SK-N-SH (cell line): ENCODE results near the gene DPF3. TPM values are rescaled to one million over a fixed set of nuclear protein-coding genes. Genes with fewer than 3 reads are reported as not detected.

Source experiments
- CTCF ChIA-PET: fragments of 300-600, 350-600 bp; formaldehyde crosslinking; extraction: SDS; loops from one replicate; lab custom pipeline; 2021; lab: Yijun Ruan, JAX
- POLR2A ChIA-PET: fragments of 350-600 bp; sonication (Branson Sonifier 250); formaldehyde crosslinking; extraction: SDS; loops from one replicate; lab custom pipeline; 2020; ENCODE audit warnings: antibody characterized with exemption, inconsistent platforms; lab: Yijun Ruan, JAX
- DNase-seq: peaks from one replicate; pipeline ENCODE4 v3.0.0; 2012
- H2AFZ ChIP-seq: fragments of 200-600 bp; sonication (generic); 2 replicates; pipeline ENCODE4 v1.8.1; 2016; ENCODE audit warnings: antibody characterized with exemption, mild to moderate bottlenecking, low read depth
- H3F3A ChIP-seq: fragments of 200-600 bp; sonication (generic); replicated peaks from 2 replicates; pipeline ENCODE3; 2016; ENCODE audit warnings: antibody characterized with exemption, mild to moderate bottlenecking; ENCODE audit not compliant: insufficient read depth
- H3K27ac ChIP-seq, 2 experiments: fragments of 200-500 bp in 1 of 2; fragments of 200-600 bp in 1 of 2; sonication (Bioruptor generic) in 1 of 2; sonication (generic), shearing (Covaris generic) in 1 of 2; 2 replicates each; pipeline versions ENCODE4 v1.5.1 to v1.6.1; 2014 to 2016; ENCODE audit warnings: low read depth in 2 of 2, inconsistent platforms in 1 of 2, low read length in 1 of 2, mild to moderate bottlenecking in 1 of 2, mixed read lengths in 1 of 2
- H3K27me3 ChIP-seq: fragments of 200-600 bp; sonication (generic), shearing (Covaris generic); 2 replicates; pipeline ENCODE4 v1.6.1; 2016; ENCODE audit warnings: mixed run types; ENCODE audit not compliant: insufficient read depth
- H3K36me3 ChIP-seq, 2 experiments: fragments of 200-500 bp in 1 of 2; fragments of 200-600 bp in 1 of 2; sonication (Bioruptor generic) in 1 of 2; sonication (generic) in 1 of 2; replicated peaks in 1 of 2; 2 replicates each; pipeline versions ENCODE3 to v1.5.1; 2014 to 2016; ENCODE audit warnings: low read length in 1 of 2, mild to moderate bottlenecking in 1 of 2; ENCODE audit not compliant: insufficient read depth in 2 of 2, control insufficient read depth in 1 of 2
- H3K4me1 ChIP-seq, 2 experiments: fragments of 200-500 bp in 1 of 2; fragments of 200-600 bp in 1 of 2; sonication (Bioruptor generic) in 1 of 2; sonication (generic), shearing (Covaris generic) in 1 of 2; 2 replicates each; pipeline versions ENCODE4 v1.5.1 to v1.6.1; 2014 to 2016; ENCODE audit warnings: low read depth in 1 of 2, low read length in 1 of 2, mixed run types in 1 of 2; ENCODE audit not compliant: insufficient read depth in 2 of 2, control insufficient read depth in 1 of 2
- H3K4me2 ChIP-seq: fragments of 200-600 bp; sonication (generic), shearing (Covaris generic); 2 replicates; pipeline ENCODE4 v1.6.1; 2017; ENCODE audit warnings: mixed run types
- H3K4me3 ChIP-seq, 2 experiments: fragments of 200-500 bp in 1 of 2; fragments of 200-600 bp in 1 of 2; sonication (Bioruptor generic) in 1 of 2; sonication (generic), shearing (Covaris generic) in 1 of 2; 2 replicates each; pipeline versions ENCODE4 v1.5.1 to v1.8.1; 2014 to 2016; ENCODE audit warnings: low read depth in 2 of 2, inconsistent platforms in 1 of 2, low read length in 1 of 2, mild to moderate bottlenecking in 1 of 2, mixed read lengths in 1 of 2, moderate library complexity in 1 of 2
- H3K79me2 ChIP-seq: fragments of 200-600 bp; sonication (generic); 2 replicates; pipeline ENCODE4 v1.8.1; 2017; ENCODE audit warnings: mild to moderate bottlenecking; ENCODE audit not compliant: insufficient read depth
- H3K9ac ChIP-seq: fragments of 200-600 bp; sonication (generic); 2 replicates; pipeline ENCODE4 v1.6.1; 2017; ENCODE audit warnings: mixed run types
- H3K9me2 ChIP-seq: fragments of 200-600 bp; sonication (generic); 2 replicates; pipeline ENCODE4 v1.6.1; 2017; ENCODE audit warnings: mixed run types
- H3K9me3 ChIP-seq: fragments of 200-600 bp; sonication (generic); 2 replicates; pipeline ENCODE4 v1.6.1; 2017; ENCODE audit warnings: mixed run types, mild to moderate bottlenecking, moderate library complexity
- H4K20me1 ChIP-seq: fragments of 200-600 bp; sonication (generic); 2 replicates; pipeline ENCODE4 v1.6.1; 2017; ENCODE audit warnings: mild to moderate bottlenecking, mixed run types; ENCODE audit not compliant: insufficient read depth
- ELF1 ChIP-seq: IDR thresholded peaks from 2 replicates; pipeline ENCODE4 v1.4.0; 2012
- EP300 ChIP-seq, 2 experiments: IDR thresholded peaks; 2 replicates each; pipeline versions ENCODE4 v1.4.0 to v1.6.1; 2012; ENCODE audit warnings: borderline replicate concordance in 1 of 2, low read depth in 1 of 2, low read length in 1 of 2
- FOXJ3 ChIP-seq: sonication (generic); formaldehyde crosslinking; IDR thresholded peaks from 2 replicates; pipeline ENCODE4 v1.5.1; 2020; ENCODE audit warnings: mild to moderate bottlenecking, missing genetic modification reagents
- FOXM1 ChIP-seq: IDR thresholded peaks from 2 replicates; pipeline ENCODE4 v1.4.0; 2012; ENCODE audit warnings: low read depth, mild to moderate bottlenecking
- GATA2 ChIP-seq: sonication (generic); formaldehyde crosslinking; IDR thresholded peaks from 2 replicates; pipeline ENCODE4 v1.5.0; 2020; ENCODE audit warnings: mild to moderate bottlenecking, missing genetic modification reagents
- MEF2A ChIP-seq: IDR thresholded peaks from 2 replicates; pipeline ENCODE4 v1.4.0; 2012; ENCODE audit warnings: low read depth, borderline replicate concordance
- POLR2AphosphoS5 ChIP-seq: IDR thresholded peaks from 2 replicates; pipeline ENCODE4 v1.6.1; 2012; ENCODE audit warnings: low read depth, low read length
- SMC3 ChIP-seq: IDR thresholded peaks from 2 replicates; pipeline ENCODE4 v1.6.1; 2012; ENCODE audit warnings: low read depth, low read length, improper control_type of control experiment
- YY1 ChIP-seq: IDR thresholded peaks from 2 replicates; pipeline ENCODE4 v1.4.0; 2012; ENCODE audit warnings: low read depth, mild to moderate bottlenecking
- WGBS: methylation state at CpG from one replicate; pipeline ENCODE4 v1.1.6; 2017; ENCODE audit warnings: low lambda C conversion rate; 5-methylcytosine and 5-hydroxymethylcytosine counted together
- polyA plus RNA-seq, 3 experiments: library from polyadenylated mRNA; depleted of rRNA; stranded (reverse); fragments of >200 nt; gene quantifications; 2 replicates each; pipeline ENCODE4 v1.2.3, GENCODE V29; 2012
- TF ChIP-seq, protein P1 (sequence below): IDR thresholded peaks from 2 replicates; pipeline ENCODE4 v1.6.1; 2012; ENCODE audit warnings: mild to moderate bottlenecking, low read depth, low read length, moderate library complexity
- TF ChIP-seq, protein P2 (sequence below): fragments of 150-350 bp; IDR thresholded peaks from 2 replicates; pipeline ENCODE4 v1.6.1; 2017; ENCODE audit warnings: antibody characterized with exemption, low read length, low read depth, borderline replicate concordance
- TF ChIP-seq, protein P3 (sequence below): fragments of 200-600 bp; sonication (generic); IDR thresholded peaks from 2 replicates; pipeline ENCODE4 v1.6.1; 2017; ENCODE audit warnings: antibody characterized with exemption, mild to moderate bottlenecking, moderate library complexity

The DPF3 gene
- polyA plus RNA-seq, 1 of the 3 experiments (the other 2 are of a cell fraction), result 2.8 TPM

DNA sequence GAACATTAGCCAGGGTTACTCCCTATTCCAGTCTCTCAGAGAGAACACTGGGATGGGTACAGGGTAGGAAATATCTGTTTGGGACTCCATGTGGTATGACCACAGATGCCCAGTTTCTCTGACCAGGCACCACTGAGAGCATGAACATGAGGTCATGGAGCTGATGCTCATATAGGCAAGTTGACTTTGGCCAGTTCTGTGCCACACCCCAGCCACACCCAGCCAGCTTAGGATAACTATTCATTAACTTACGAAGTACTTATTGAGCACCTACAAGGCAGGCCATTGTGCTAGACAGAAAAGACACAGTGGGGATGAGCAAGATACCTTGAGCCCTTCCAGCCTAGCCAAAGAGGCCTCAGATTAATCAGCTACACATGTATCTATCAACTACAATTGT is 262.5 kb downstream of the DPF3 start:
- no peak overlapping the region for H3K4me2 ChIP-seq
- H3K4me3 ChIP-seq, result no peak overlapping the region
- no peaks in the 10 kb centered on the region for H3K79me2 ChIP-seq
- 83% methylated on average over 1 of the region's 1 CpG for WGBS
- no peaks in the 10 kb centered on the region for H4K20me1 ChIP-seq
- CTCF ChIA-PET, result no interaction called here
- H2AFZ ChIP-seq, result no peak overlapping the region
- TF ChIP-seq, protein P1, sequence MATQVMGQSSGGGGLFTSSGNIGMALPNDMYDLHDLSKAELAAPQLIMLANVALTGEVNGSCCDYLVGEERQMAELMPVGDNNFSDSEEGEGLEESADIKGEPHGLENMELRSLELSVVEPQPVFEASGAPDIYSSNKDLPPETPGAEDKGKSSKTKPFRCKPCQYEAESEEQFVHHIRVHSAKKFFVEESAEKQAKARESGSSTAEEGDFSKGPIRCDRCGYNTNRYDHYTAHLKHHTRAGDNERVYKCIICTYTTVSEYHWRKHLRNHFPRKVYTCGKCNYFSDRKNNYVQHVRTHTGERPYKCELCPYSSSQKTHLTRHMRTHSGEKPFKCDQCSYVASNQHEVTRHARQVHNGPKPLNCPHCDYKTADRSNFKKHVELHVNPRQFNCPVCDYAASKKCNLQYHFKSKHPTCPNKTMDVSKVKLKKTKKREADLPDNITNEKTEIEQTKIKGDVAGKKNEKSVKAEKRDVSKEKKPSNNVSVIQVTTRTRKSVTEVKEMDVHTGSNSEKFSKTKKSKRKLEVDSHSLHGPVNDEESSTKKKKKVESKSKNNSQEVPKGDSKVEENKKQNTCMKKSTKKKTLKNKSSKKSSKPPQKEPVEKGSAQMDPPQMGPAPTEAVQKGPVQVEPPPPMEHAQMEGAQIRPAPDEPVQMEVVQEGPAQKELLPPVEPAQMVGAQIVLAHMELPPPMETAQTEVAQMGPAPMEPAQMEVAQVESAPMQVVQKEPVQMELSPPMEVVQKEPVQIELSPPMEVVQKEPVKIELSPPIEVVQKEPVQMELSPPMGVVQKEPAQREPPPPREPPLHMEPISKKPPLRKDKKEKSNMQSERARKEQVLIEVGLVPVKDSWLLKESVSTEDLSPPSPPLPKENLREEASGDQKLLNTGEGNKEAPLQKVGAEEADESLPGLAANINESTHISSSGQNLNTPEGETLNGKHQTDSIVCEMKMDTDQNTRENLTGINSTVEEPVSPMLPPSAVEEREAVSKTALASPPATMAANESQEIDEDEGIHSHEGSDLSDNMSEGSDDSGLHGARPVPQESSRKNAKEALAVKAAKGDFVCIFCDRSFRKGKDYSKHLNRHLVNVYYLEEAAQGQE, result no peak
- TF ChIP-seq FOXM1 (no peak), SMC3 (no peak), GATA2 (CRISPR knock-in tag) (no peak), YY1 (no peak)
- TF ChIP-seq, protein P2, sequence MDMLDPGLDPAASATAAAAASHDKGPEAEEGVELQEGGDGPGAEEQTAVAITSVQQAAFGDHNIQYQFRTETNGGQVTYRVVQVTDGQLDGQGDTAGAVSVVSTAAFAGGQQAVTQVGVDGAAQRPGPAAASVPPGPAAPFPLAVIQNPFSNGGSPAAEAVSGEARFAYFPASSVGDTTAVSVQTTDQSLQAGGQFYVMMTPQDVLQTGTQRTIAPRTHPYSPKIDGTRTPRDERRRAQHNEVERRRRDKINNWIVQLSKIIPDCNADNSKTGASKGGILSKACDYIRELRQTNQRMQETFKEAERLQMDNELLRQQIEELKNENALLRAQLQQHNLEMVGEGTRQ, result no peak
- H3K4me1 ChIP-seq, result 0 out of 4 replicates have a peak, but pooled peaks cover 0 to 1% of the 10 kb centered on the region in 2 experiments
- no peaks in the 10 kb centered on the region for H3K27me3 ChIP-seq
- no peaks in the 10 kb centered on the region for H3K9me2 ChIP-seq
- H3K9ac ChIP-seq, result no peak overlapping the region
- H3K36me3 ChIP-seq, result no peaks in the 10 kb centered on the region
- H3K9me3 ChIP-seq, result no peaks in the 10 kb centered on the region
- H3K27ac ChIP-seq, result no peak overlapping the region
- no peak for DNase-seq
- POLR2A ChIA-PET, result no interaction called here
- H3F3A ChIP-seq, result peaks cover 7% of the 10 kb centered on the region

DNA sequence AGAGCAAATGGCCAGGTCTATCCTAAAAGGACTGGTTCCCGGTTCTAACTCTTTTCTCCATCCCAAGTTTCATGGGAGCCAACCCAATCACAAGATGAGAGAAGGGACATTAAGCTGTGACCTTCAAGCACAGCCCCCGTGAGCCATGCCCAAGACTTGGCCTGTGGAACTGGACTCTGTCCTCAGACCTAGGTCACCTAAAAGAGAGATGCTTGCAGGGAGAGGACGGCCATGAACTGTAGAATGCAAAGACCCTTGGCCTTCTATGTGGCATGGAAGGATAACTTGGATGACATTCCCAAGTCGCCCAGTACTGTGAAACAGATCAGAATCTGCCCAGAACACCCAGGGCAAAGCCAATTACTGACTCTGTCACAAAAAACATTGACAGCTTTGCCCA is 263.5 kb downstream of the DPF3 start:
- H3K9me3 ChIP-seq, result no peaks in the 10 kb centered on the region
- H3K9ac ChIP-seq, result no peak overlapping the region
- H3K27ac ChIP-seq, result no peak overlapping the region
- no peak overlapping the region for H2AFZ ChIP-seq
- H3F3A ChIP-seq, result no peaks in the 10 kb centered on the region
- H4K20me1 ChIP-seq, result no peaks in the 10 kb centered on the region
- CTCF ChIA-PET, result interaction anchor here (0.8 to 0.9 kb wide), 2 partner anchors 13 to 114 kb away, joined by 3 read pairs; no protein-coding TSS in a partner anchor
- no peaks in the 10 kb centered on the region for H3K36me3 ChIP-seq
- WGBS, result 38% methylated on average over 4 of the region's 4 CpGs
- no peak overlapping the region for H3K4me2 ChIP-seq
- H3K4me1 ChIP-seq, result no peaks in the 10 kb centered on the region
- no peak overlapping the region for H3K4me3 ChIP-seq
- H3K9me2 ChIP-seq, result no peaks in the 10 kb centered on the region
- H3K27me3 ChIP-seq, result no peaks in the 10 kb centered on the region
- DNase-seq, result no peak
- POLR2A ChIA-PET, result no interaction called here
- TF ChIP-seq, protein P3, sequence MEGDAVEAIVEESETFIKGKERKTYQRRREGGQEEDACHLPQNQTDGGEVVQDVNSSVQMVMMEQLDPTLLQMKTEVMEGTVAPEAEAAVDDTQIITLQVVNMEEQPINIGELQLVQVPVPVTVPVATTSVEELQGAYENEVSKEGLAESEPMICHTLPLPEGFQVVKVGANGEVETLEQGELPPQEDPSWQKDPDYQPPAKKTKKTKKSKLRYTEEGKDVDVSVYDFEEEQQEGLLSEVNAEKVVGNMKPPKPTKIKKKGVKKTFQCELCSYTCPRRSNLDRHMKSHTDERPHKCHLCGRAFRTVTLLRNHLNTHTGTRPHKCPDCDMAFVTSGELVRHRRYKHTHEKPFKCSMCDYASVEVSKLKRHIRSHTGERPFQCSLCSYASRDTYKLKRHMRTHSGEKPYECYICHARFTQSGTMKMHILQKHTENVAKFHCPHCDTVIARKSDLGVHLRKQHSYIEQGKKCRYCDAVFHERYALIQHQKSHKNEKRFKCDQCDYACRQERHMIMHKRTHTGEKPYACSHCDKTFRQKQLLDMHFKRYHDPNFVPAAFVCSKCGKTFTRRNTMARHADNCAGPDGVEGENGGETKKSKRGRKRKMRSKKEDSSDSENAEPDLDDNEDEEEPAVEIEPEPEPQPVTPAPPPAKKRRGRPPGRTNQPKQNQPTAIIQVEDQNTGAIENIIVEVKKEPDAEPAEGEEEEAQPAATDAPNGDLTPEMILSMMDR, result no peak
- TF ChIP-seq FOXM1 (no peak), GATA2 (CRISPR knock-in tag) (no peak), MEF2A (no peak), ELF1 (no peak), FOXJ3 (CRISPR knock-in tag) (no peak), POLR2AphosphoS5 (no peak), EP300 (IDR thresholded peaks at IDR 0.05; ENCODE audit: borderline replicate concordance in 1 of 2, low read depth in 1 of 2, low read length in 1 of 2) (no peak)
- H3K79me2 ChIP-seq, result no peaks in the 10 kb centered on the region
